ENCODE results near the gene NFIA. TPM values are rescaled to one million over a fixed set of nuclear protein-coding genes. Genes with fewer than 3 reads are reported as not detected.
A peak's percentile ranks its signal among the peaks of the same experiment; 100 is the strongest.

The NFIA gene
- total and polyA plus RNA-seq, 7 experiments from 2014 or later = 1.0 to 8.6 (median 5.9) TPM

GRCh38 chr1:61208831-61209230 lies 126.5 kb downstream of the NFIA start:
- H3K9me3 ChIP-seq (ENCODE audit: control insufficient read depth in 2 of 3, low read length in 3 of 3) = no peaks in the 10 kb centered on the region
- Mint-ChIP-seq H3K36me3 (peaks cover 0 to 4% (median 0%) of the 10 kb centered on the region in 5 donors), H3K27ac (no peak overlapping the region), H3K4me1 (no peaks in the 10 kb centered on the region), H3K27me3 (peaks cover 0 to 21% (median 0%) of the 10 kb centered on the region in 5 donors), H3K9me3 (no peaks in the 10 kb centered on the region), H3K4me3 (no peak overlapping the region)
- H3K27me3 ChIP-seq (ENCODE audit: control insufficient read depth in 2 of 2, insufficient read depth in 2 of 2, low read length in 2 of 2) = no peaks in the 10 kb centered on the region
- POLR2A ChIA-PET = no interaction called here
- H3K27ac ChIP-seq (ENCODE audit: low read depth, low read length) = no peak overlapping the region
- no peak overlapping the region for H3K4me3 ChIP-seq (ENCODE audit: low read length)
- no peaks in the 10 kb centered on the region for H3K36me3 ChIP-seq (ENCODE audit: control insufficient read depth in 2 of 3, insufficient read depth in 3 of 3, low read length in 3 of 3)
- no peaks in the 10 kb centered on the region for H3K4me1 ChIP-seq (ENCODE audit: control insufficient read depth in 2 of 2, insufficient read depth in 2 of 2, low read length in 2 of 2)
- DNase-seq (no peak), ATAC-seq (no peak)
- CTCF ChIA-PET = interaction anchor here (4.0 kb wide), 1 partner anchor 159 kb away, joined by 18 read pairs; no protein-coding TSS in a partner anchor
- intact Hi-C loops (cut with micrococcal nuclease) = loop anchor here in 1 of 2 donors (10.0 kb wide), 1 partner anchor 646 kb away; no protein-coding TSS in a partner anchor

- H3K27ac Mint-ChIP-seq = no peak overlapping the region
- peak in 5 of 9 donors; percentile 4 to 30 (median 13) for DNase-seq
- intact Hi-C loops (cut with micrococcal nuclease) = loop anchor here (1.0 to 10.0 kb wide), 3 partner anchors 156 to 231 kb away; no protein-coding TSS in a partner anchor
- POLR2A ChIA-PET = no interaction called here
- H3K36me3 Mint-ChIP-seq = peaks cover 0 to 4% (median 0%) of the 10 kb centered on the region in 5 donors
- no peaks in the 10 kb centered on the region for H3K27me3 ChIP-seq (ENCODE audit: control insufficient read depth in 2 of 2, insufficient read depth in 2 of 2, low read length in 2 of 2)
- H3K27me3 Mint-ChIP-seq = peaks cover 0 to 21% (median 0%) of the 10 kb centered on the region in 5 donors
- H3K4me1 Mint-ChIP-seq = no peaks in the 10 kb centered on the region
- H3K4me1 ChIP-seq (ENCODE audit: control insufficient read depth in 2 of 2, insufficient read depth in 2 of 2, low read length in 2 of 2) = no peaks in the 10 kb centered on the region
- H3K4me3 Mint-ChIP-seq = no peak overlapping the region
- CTCF ChIA-PET = interaction anchor here (2.0 to 4.0 kb wide), 2 partner anchors 161 kb away, joined by 10 to 18 read pairs; no protein-coding TSS in a partner anchor
- no peaks in the 10 kb centered on the region for H3K9me3 Mint-ChIP-seq
- no peaks in the 10 kb centered on the region for H3K9me3 ChIP-seq (ENCODE audit: control insufficient read depth in 2 of 3, low read length in 3 of 3)
- ATAC-seq = no peak
- no peak overlapping the region for H3K27ac ChIP-seq (ENCODE audit: low read depth, low read length)
- no peak overlapping the region for H3K4me3 ChIP-seq (ENCODE audit: low read length)
- H3K36me3 ChIP-seq (ENCODE audit: control insufficient read depth in 2 of 3, insufficient read depth in 3 of 3, low read length in 3 of 3) = no peaks in the 10 kb centered on the region
Measured at GRCh38 chr1:61210435-61211154, 128.2 kb downstream of the NFIA start.

- Histone ChIP-seq H3K36me3 (ENCODE audit: control insufficient read depth in 2 of 3, insufficient read depth in 3 of 3, low read length in 3 of 3) (no peaks in the 10 kb centered on the region), H3K27me3 (ENCODE audit: control insufficient read depth in 2 of 2, insufficient read depth in 2 of 2, low read length in 2 of 2) (no peaks in the 10 kb centered on the region), H3K4me1 (ENCODE audit: control insufficient read depth in 2 of 2, insufficient read depth in 2 of 2, low read length in 2 of 2) (no peaks in the 10 kb centered on the region), H3K27ac (ENCODE audit: low read depth, low read length) (no peak overlapping the region), H3K9me3 (ENCODE audit: control insufficient read depth in 2 of 3, low read length in 3 of 3) (no peaks in the 10 kb centered on the region), H3K4me3 (ENCODE audit: low read length) (no peak overlapping the region)
- intact Hi-C loops (cut with micrococcal nuclease) = loop anchor here in 1 of 2 donors (10.0 kb wide), 1 partner anchor 159 kb away; no protein-coding TSS in a partner anchor
- Mint-ChIP-seq H3K4me3 (no peak overlapping the region), H3K4me1 (no peaks in the 10 kb centered on the region), H3K36me3 (peaks cover 0 to 4% (median 0%) of the 10 kb centered on the region in 5 donors), H3K9me3 (no peaks in the 10 kb centered on the region), H3K27me3 (peaks cover 0 to 14% (median 0%) of the 10 kb centered on the region in 5 donors), H3K27ac (peak overlapping the region in 1 of 9 donors; percentile 32)
- DNase-seq (no peak), ATAC-seq (no peak)
- ChIA-PET CTCF (interaction anchor here (1.3 kb wide), 1 partner anchor 164 kb away, joined by 4 read pairs; no protein-coding TSS in a partner anchor), POLR2A (no interaction called here)
Measured at GRCh38 chr1:61213245-61214011, 131.1 kb downstream of the NFIA start.

- Histone ChIP-seq H3K4me3 (ENCODE audit: low read length) (no peak overlapping the region), H3K27ac (ENCODE audit: low read depth, low read length) (no peak overlapping the region), H3K36me3 (ENCODE audit: control insufficient read depth in 2 of 3, insufficient read depth in 3 of 3, low read length in 3 of 3) (no peaks in the 10 kb centered on the region), H3K4me1 (ENCODE audit: control insufficient read depth in 2 of 2, insufficient read depth in 2 of 2, low read length in 2 of 2) (no peaks in the 10 kb centered on the region), H3K27me3 (ENCODE audit: control insufficient read depth in 2 of 2, insufficient read depth in 2 of 2, low read length in 2 of 2) (no peaks in the 10 kb centered on the region), H3K9me3 (ENCODE audit: control insufficient read depth in 2 of 3, low read length in 3 of 3) (no peaks in the 10 kb centered on the region)
- Mint-ChIP-seq H3K27ac (no peak overlapping the region), H3K9me3 (no peaks in the 10 kb centered on the region), H3K4me3 (no peak overlapping the region), H3K27me3 (peaks cover 0 to 8% (median 0%) of the 10 kb centered on the region in 5 donors), H3K36me3 (peaks cover 0 to 4% (median 0%) of the 10 kb centered on the region in 5 donors), H3K4me1 (no peaks in the 10 kb centered on the region)
- DNase-seq (no peak), ATAC-seq (no peak)
- ChIA-PET POLR2A (no interaction called here), CTCF (interaction anchor here (0.9 kb wide), 1 partner anchor 166 kb away, joined by 3 read pairs; no protein-coding TSS in a partner anchor)
- intact Hi-C loops (cut with micrococcal nuclease) = loop anchor here in 1 of 2 donors (10.0 kb wide), 1 partner anchor 160 kb away; no protein-coding TSS in a partner anchor
Measured at GRCh38 chr1:61215119-61215518, 132.8 kb downstream of the NFIA start.

GRCh38 chr1:61215676-61216289 lies 133.4 kb downstream of the NFIA start:
- no peaks in the 10 kb centered on the region for H3K4me1 Mint-ChIP-seq
- H3K27me3 Mint-ChIP-seq = peaks cover 0 to 5% (median 0%) of the 10 kb centered on the region in 5 donors
- no peak for ATAC-seq
- ChIA-PET CTCF (interaction anchor here (0.9 kb wide), 1 partner anchor 166 kb away, joined by 3 read pairs; no protein-coding TSS in a partner anchor), POLR2A (no interaction called here)
- Histone ChIP-seq H3K27ac (ENCODE audit: low read depth, low read length) (no peak overlapping the region), H3K4me1 (ENCODE audit: control insufficient read depth in 2 of 2, insufficient read depth in 2 of 2, low read length in 2 of 2) (no peaks in the 10 kb centered on the region), H3K27me3 (ENCODE audit: control insufficient read depth in 2 of 2, insufficient read depth in 2 of 2, low read length in 2 of 2) (no peaks in the 10 kb centered on the region), H3K4me3 (ENCODE audit: low read length) (no peak overlapping the region), H3K9me3 (ENCODE audit: control insufficient read depth in 2 of 3, low read length in 3 of 3) (no peaks in the 10 kb centered on the region), H3K36me3 (ENCODE audit: control insufficient read depth in 2 of 3, insufficient read depth in 3 of 3, low read length in 3 of 3) (no peaks in the 10 kb centered on the region)
- no peak for DNase-seq
- H3K27ac Mint-ChIP-seq = no peak overlapping the region
- no peaks in the 10 kb centered on the region for H3K9me3 Mint-ChIP-seq
- H3K4me3 Mint-ChIP-seq = no peak overlapping the region
- intact Hi-C loops (cut with micrococcal nuclease) = loop anchor here in 1 of 2 donors (10.0 kb wide), 1 partner anchor 161 kb away; no protein-coding TSS in a partner anchor
- H3K36me3 Mint-ChIP-seq = peaks cover 0 to 4% (median 0%) of the 10 kb centered on the region in 5 donors

- H3K36me3 ChIP-seq (ENCODE audit: control insufficient read depth in 2 of 3, insufficient read depth in 3 of 3, low read length in 3 of 3) = no peaks in the 10 kb centered on the region
- H3K27me3 Mint-ChIP-seq = peaks cover 0 to 6% (median 4%) of the 10 kb centered on the region in 5 donors
- H3K4me3 Mint-ChIP-seq = no peak overlapping the region
- H3K27me3 ChIP-seq (ENCODE audit: control insufficient read depth in 2 of 2, insufficient read depth in 2 of 2, low read length in 2 of 2) = no peaks in the 10 kb centered on the region
- no peak for DNase-seq
- no peak overlapping the region for H3K27ac ChIP-seq (ENCODE audit: low read depth, low read length)
- no peaks in the 10 kb centered on the region for H3K4me1 ChIP-seq (ENCODE audit: control insufficient read depth in 2 of 2, insufficient read depth in 2 of 2, low read length in 2 of 2)
- H3K36me3 Mint-ChIP-seq = no peaks in the 10 kb centered on the region
- H3K4me3 ChIP-seq (ENCODE audit: low read length) = no peak overlapping the region
- intact Hi-C loops (cut with micrococcal nuclease) = no loop called here
- H3K9me3 ChIP-seq (ENCODE audit: control insufficient read depth in 2 of 3, low read length in 3 of 3) = no peaks in the 10 kb centered on the region
- ChIA-PET CTCF (no interaction called here), POLR2A (no interaction called here)
- H3K9me3 Mint-ChIP-seq = no peaks in the 10 kb centered on the region
- no peak overlapping the region for H3K27ac Mint-ChIP-seq
- H3K4me1 Mint-ChIP-seq = no peaks in the 10 kb centered on the region
- ATAC-seq = no peak
Measured at GRCh38 chr1:61220536-61220935, 138.2 kb downstream of the NFIA start.

Measured in naive thymus-derived CD4-positive, alpha-beta T cell (primary cell).